Vagina (tissue), 2 donors: ENCODE measurements around the gene SLC39A1.

Experiments used
- CTCF ChIP-seq, 3 experiments: fragments of 450-650 bp in 2 of 3; fragments of 200-600 bp in 1 of 3; sonication (generic) in 1 of 3; IDR thresholded peaks; one replicate each; pipeline ENCODE4 v1.5.1; 2017 to 2019; ENCODE audit warnings: antibody characterized with exemption in 3 of 3, mild to moderate bottlenecking in 2 of 3, moderate library complexity in 2 of 3
- POLR2A ChIP-seq, 2 donors: fragments of 450-650 bp; IDR thresholded peaks; one replicate each; pipeline ENCODE4 v1.6.1; 2017; ENCODE audit warnings: antibody characterized with exemption in 2 of 2, mild to moderate bottlenecking in 2 of 2, moderate library complexity in 2 of 2
- POLR2AphosphoS5 ChIP-seq, 2 donors: sonication (generic); formaldehyde crosslinking; IDR thresholded peaks; one replicate each; pipeline ENCODE4 v1.9.0; 2017; ENCODE audit warnings: antibody characterized with exemption in 2 of 2, mild to moderate bottlenecking in 2 of 2, low read depth in 1 of 2; ENCODE audit not compliant: insufficient read depth in 1 of 2

GRCh38 chr1:153933430-153933829 lies 29.9 kb downstream of the SLC39A1 start:
- TF ChIP-seq CTCF (IDR thresholded peaks at IDR 0.05) (no peak), POLR2A (IDR thresholded peaks at IDR 0.05) (no peak), POLR2AphosphoS5 (IDR thresholded peaks at IDR 0.05; ENCODE audit: insufficient read depth in 1 of 2, low read depth in 1 of 2) (no peak)
